ENCODE data around the gene LRRC15. TPM values are rescaled to one million over a fixed set of nuclear protein-coding genes. Genes with fewer than 3 reads are reported as not detected.

The LRRC15 gene
- total and polyA plus RNA-seq, 2 experiments from 2014 or later: 0.05 to 0.14 TPM

DNA sequence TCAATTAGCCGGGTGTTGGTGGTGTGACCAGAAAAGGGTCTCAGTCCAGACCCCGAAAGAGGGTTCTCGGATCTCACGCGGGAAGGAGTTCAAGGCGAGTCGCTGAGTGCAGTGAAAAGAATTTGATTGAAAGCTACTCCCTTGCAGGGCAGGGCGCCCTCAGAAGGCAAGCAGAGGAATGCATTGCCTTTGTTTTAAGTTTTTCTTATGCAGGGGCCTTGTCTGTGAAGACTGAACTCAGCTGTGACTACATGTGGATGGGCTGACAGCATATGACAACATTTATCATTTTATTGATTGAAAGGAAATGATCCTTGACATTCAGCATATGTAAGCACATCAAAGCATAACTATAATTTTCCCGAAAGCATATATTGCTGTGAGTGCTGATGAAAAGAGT, 30.2 kb downstream of the LRRC15 start:
- no peaks in the 10 kb centered on the region for H3K36me3 Mint-ChIP-seq (ENCODE audit: low read depth)
- H3K27ac Mint-ChIP-seq: peak overlapping the region; percentile 43; the same call in 1 of the 2 replicates
- H3K4me1 Mint-ChIP-seq: peaks cover 23% of the 10 kb centered on the region
- Histone ChIP-seq H3K4me3 (no peak overlapping the region), H3K79me2 (replicated peaks; ENCODE audit: insufficient read depth) (no peaks in the 10 kb centered on the region), H3F3A (replicated peaks; ENCODE audit: low read depth) (no peaks in the 10 kb centered on the region), H3K4me2 (peak overlapping the region; percentile 46; the same call in 1 of the 2 replicates), H3K9me2 (ENCODE audit: insufficient read depth) (no peaks in the 10 kb centered on the region), H3K27ac (ENCODE audit: low read depth) (no peak overlapping the region), H4K20me1 (replicated peaks; ENCODE audit: insufficient read depth) (no peaks in the 10 kb centered on the region), H2AFZ (peak overlapping the region; percentile 75; the same call in 1 of the 2 replicates), H3K36me3 (ENCODE audit: insufficient read depth) (no peaks in the 10 kb centered on the region), H3K27me3 (ENCODE audit: insufficient read depth) (peaks cover 13% of the 10 kb centered on the region; the same call in 1 of the 2 replicates), H3K4me1 (ENCODE audit: insufficient read depth) (peaks cover 19% of the 10 kb centered on the region)
- peaks cover 30% of the 10 kb centered on the region for H3K27me3 Mint-ChIP-seq (ENCODE audit: insufficient read depth, low read depth, poor library complexity)
- H3K4me3 Mint-ChIP-seq: no peak overlapping the region
- TF ChIP-seq POLR2AphosphoS5 (IDR thresholded peaks at IDR 0.05; ENCODE audit: low read depth): no peak
- peak; percentile 62 to 76 for TF ChIP-seq CTCF (conservative IDR thresholded peaks at IDR 0.05; ENCODE audit: low read depth in 2 of 2)
- TF ChIP-seq ETS1 (IDR thresholded peaks at IDR 0.05): no peak
- TF ChIP-seq, protein P1, sequence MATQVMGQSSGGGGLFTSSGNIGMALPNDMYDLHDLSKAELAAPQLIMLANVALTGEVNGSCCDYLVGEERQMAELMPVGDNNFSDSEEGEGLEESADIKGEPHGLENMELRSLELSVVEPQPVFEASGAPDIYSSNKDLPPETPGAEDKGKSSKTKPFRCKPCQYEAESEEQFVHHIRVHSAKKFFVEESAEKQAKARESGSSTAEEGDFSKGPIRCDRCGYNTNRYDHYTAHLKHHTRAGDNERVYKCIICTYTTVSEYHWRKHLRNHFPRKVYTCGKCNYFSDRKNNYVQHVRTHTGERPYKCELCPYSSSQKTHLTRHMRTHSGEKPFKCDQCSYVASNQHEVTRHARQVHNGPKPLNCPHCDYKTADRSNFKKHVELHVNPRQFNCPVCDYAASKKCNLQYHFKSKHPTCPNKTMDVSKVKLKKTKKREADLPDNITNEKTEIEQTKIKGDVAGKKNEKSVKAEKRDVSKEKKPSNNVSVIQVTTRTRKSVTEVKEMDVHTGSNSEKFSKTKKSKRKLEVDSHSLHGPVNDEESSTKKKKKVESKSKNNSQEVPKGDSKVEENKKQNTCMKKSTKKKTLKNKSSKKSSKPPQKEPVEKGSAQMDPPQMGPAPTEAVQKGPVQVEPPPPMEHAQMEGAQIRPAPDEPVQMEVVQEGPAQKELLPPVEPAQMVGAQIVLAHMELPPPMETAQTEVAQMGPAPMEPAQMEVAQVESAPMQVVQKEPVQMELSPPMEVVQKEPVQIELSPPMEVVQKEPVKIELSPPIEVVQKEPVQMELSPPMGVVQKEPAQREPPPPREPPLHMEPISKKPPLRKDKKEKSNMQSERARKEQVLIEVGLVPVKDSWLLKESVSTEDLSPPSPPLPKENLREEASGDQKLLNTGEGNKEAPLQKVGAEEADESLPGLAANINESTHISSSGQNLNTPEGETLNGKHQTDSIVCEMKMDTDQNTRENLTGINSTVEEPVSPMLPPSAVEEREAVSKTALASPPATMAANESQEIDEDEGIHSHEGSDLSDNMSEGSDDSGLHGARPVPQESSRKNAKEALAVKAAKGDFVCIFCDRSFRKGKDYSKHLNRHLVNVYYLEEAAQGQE (IDR thresholded peaks at IDR 0.05; ENCODE audit: unreplicated experiment): no peak
- DNase-seq (ENCODE audit: low spot score) (peak; percentile 74), ATAC-seq (peak; percentile 51)
- no peaks in the 10 kb centered on the region for H3K9me3 Mint-ChIP-seq

DNA sequence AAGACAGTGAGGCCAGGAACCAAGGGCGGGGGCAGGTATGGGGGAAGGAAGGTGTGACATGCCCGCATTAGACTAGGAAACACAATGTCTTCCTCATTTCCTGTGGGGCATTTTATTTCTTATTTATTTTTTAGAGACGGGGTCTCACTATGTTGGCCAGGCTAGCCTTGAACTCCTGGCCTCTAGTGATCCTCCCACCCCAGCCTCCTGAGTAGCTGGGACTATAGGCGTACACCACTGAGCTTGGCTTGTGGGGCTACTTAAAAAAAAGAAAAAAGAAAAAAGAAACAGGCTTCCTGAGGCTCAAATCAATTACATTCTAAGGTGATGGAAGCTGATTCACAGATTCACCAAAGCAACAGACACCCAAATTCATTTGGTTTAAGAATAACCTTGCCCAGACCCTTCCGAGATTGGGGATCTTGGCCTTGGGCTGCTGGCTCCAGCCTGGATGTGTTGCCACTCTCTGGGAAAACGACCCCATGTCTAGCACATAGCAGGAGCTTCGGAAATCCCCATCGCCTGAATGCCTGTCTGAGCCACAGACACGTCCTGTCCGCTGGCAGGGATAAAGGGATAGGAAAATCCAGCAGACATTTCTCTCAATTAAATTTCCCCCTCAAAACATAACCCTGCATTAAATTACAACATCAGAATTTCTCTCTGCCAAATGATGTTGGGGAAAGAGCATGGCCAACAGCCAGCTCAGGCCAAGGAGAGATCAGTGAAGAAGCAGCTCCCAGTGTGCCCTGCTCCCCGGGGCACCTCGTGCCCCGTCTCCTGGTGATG, 31.4 kb downstream of the LRRC15 start:
- DNase-seq (ENCODE audit: low spot score): no peak
- no peaks in the 10 kb centered on the region for H3K9me3 Mint-ChIP-seq
- H3K27ac Mint-ChIP-seq: no peak overlapping the region
- H3K4me2 ChIP-seq: no peak overlapping the region
- peaks cover 17% of the 10 kb centered on the region for H3K27me3 ChIP-seq (ENCODE audit: insufficient read depth)
- H3K4me1 ChIP-seq (ENCODE audit: insufficient read depth): peaks cover 19% of the 10 kb centered on the region
- peaks cover 29% of the 10 kb centered on the region for H3K4me1 Mint-ChIP-seq
- H3K79me2 ChIP-seq (replicated peaks; ENCODE audit: insufficient read depth): no peaks in the 10 kb centered on the region
- H3K36me3 ChIP-seq (ENCODE audit: insufficient read depth): no peaks in the 10 kb centered on the region
- TF ChIP-seq ETS1 (IDR thresholded peaks at IDR 0.05): no peak
- no peak overlapping the region for H3K4me3 ChIP-seq
- no peak overlapping the region for H3K27ac ChIP-seq (ENCODE audit: low read depth)
- ATAC-seq: no peak
- H3F3A ChIP-seq (replicated peaks; ENCODE audit: low read depth): no peaks in the 10 kb centered on the region
- H4K20me1 ChIP-seq (replicated peaks; ENCODE audit: insufficient read depth): no peaks in the 10 kb centered on the region
- H3K36me3 Mint-ChIP-seq (ENCODE audit: low read depth): no peaks in the 10 kb centered on the region
- no peak overlapping the region for H3K4me3 Mint-ChIP-seq
- H3K9me2 ChIP-seq (ENCODE audit: insufficient read depth): no peaks in the 10 kb centered on the region
- H2AFZ ChIP-seq: no peak overlapping the region
- H3K27me3 Mint-ChIP-seq (ENCODE audit: insufficient read depth, low read depth, poor library complexity): peaks cover 33% of the 10 kb centered on the region
